CD4-positive, alpha-beta T cell treated with Interleukin-17A for 4 hours (primary cell): ENCODE measurements around the gene WDR76.

Experiments
- DNase-seq: peaks from one replicate; pipeline ENCODE4 v3.0.0-alpha.2; 2020; ENCODE audit warnings: mixed read lengths

Gene WDR76

DNA sequence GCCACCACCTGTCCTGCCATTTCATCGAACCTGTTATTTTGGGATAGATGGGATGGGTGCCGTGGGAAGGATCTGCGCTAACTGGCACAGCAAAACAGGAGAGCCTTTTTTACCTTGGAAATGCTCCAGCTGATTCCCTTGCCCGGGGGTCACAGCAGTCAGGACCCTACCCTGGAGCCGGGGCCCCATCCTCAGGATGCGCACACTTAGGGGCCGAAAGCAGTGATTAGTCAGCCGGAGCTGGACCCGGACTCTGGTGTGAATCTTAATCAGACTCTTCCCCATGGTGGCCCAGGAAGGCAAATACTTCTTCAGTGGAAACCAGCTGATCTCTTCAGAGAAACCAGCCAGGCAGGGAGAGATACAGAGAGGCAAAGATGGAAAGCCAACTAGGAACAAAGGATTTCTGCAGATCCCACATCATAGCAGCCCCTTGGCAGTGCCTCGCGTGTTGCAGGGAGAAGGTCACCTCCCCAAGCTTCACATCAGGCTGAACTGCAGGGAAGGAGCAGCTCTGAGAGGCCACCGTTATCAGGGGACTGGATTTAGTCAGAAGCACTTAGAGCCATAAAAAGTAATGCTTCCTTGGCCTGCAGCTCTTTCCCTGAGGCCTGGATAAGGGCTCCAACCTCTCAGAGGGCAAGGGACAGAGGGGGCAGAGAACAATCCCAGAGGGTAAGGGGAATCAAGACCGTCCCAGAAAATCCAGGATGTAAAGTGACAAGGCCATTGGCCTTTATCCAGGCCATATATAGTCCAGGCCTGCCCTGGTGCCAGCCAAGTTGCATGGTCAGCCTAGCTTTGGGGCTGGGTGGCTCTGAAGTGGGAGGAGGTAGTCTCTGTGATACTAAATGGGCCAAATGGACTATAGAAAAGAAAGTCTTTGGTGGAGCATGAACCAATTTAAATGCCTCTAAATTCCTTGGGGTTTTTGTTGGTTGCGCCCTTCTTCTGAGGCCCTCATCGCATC, 52.9 kb downstream of the WDR76 start:
- DNase-seq, result no peak

DNA sequence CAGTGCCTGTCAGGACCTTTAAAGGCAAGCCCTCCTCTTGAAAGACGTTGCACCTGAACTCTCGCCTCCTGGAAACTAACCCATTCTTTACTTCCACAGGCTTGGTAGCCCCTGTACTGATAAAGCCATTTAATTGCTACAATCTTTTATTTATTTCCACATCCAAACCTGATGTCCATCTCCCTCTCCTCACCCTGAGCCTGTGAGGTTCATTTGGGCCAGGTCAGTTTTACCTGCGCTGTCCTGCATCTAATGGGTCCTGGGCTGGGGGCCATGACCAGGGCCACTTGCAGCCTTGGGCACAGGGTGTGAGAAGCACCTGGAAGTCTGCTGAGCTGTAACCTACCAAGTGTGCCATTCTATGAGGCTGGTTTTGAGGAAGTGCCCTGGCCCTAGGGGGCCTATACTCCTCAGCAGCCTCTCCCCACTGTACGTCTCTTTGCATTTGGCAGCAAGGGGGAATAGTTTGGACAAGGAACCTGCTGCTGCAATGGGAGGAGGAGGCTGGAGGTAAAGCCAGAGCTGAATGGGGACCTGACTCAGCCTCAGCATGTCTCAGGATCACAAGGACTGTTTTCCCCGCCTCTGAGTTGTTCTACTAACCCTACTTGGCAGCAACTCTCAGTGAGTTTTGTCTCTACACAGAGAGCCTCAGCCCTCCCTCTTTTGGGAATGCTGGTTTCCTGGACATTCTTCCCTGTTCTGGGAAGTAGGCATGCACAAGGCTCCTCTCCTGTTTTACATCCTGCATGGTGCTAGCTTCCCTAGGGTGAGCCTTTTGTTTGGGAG, 53.8 kb downstream of the WDR76 start:
- DNase-seq, result no peak

DNA sequence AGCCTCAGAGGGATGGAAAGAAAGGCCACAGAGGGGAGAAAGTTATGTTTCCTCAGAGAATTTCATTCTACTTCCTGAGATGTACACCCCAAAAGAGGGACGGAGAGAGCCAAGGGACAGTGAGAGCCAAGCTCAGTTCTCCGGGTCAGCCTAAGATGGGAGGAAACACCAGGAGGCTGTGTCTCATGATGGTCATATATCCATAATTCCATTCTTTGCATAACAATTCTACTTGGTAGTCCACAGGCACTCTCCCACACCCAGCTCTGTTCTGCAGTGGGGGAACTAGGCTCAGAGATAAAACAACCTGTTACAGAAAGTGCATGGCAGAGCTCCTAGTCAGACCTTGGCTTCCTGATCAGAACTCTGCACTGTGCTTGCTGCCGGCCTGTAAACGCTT, 54.4 kb downstream of the WDR76 start:
- no peak for DNase-seq

DNA sequence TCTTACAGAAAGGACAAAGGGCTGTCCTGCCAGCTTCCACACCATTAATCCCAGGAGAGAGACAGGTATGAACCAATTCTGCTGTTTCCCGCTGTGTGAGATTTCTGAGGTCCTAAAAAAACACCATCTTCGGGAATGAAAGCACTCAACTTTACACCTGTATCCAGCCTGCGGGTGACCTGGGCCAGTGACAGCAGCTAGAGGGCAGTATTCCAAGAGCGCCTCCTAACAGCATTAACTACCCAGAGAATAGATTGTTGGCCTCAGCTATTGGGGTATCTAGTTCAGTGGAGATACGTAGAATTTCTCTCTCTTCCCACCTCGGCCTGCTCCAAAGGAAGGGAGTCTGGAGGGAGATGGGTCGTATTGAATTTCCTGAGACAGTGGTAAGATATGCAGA, 55.1 kb downstream of the WDR76 start:
- no peak for DNase-seq

DNA sequence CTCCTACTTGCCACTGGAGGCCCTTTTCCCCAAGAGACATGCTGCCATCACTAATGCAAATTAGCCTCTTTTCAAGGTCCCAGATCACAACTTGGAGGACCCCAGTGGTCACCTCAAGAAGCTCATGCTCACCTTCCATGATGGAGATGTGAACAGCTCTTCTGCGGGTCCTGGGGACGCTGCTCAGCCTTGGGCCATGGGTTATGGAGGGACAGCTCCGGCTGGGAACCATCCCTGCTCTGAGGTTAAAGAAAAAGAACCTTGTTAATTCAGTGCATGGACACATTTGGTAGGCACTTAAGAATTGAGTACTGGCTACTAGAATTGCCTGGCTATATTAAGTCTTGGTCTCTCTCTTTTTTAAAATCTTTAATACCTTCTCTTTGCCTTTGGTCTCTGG, 56.8 kb downstream of the WDR76 start:
- no peak for DNase-seq

DNA sequence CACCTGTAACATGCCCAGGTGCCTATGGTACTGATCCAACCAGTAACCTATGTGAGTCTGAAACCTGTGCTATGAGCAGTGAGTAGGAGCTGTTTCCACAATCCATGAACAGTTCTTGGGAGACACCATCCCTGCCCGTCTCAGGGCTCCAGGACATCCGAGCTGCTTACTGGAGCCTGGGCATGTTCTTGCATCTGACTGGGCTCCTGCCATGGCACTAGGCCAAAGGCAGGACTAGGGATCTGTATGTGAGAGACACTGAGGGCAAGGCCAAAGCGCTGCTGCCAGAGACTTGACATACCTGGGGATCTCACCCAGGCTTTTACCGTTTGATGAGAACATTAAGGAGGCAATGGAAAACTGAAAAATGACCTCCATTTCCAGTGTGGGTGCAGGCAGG, 59.8 kb downstream of the WDR76 start:
- DNase-seq, result no peak

DNA sequence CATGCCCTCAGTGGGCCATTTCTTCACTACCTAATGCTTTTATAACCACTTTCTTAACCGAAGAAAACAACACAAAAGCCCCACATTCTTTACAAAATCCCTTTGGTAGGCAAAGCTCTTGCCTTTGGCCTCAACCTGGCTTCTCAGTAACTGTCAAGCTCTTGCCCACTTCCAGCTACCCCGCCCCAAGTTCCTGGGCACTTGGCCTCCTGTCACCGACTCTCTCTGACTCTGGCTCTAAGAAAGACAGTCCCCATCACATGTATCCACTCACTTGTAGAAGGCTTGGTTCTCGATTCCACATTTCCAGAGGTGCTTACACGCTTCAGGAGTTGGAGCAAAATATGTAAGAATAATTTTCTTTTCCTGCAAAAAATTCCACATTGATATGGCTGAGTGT, 61.1 kb downstream of the WDR76 start:
- DNase-seq, result no peak

DNA sequence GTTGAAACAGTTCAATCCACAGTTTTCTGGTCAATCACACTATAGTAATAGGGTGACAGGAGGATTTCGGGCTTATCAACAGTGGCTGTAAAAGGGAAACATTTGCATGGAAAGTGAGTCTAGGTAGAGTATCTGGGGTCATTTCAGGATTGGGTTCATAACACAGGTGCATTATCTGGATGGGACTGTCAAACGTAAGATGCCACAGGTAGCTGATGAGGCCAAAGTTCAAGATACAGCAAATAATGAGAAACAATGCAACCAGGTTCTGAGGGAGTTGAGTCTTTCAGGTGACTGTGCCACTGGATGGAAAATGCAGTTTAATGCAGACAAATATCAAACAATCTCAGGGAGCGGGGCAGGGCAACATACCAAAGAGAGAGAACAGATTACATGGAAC, 62.2 kb downstream of the WDR76 start:
- DNase-seq, result no peak

DNA sequence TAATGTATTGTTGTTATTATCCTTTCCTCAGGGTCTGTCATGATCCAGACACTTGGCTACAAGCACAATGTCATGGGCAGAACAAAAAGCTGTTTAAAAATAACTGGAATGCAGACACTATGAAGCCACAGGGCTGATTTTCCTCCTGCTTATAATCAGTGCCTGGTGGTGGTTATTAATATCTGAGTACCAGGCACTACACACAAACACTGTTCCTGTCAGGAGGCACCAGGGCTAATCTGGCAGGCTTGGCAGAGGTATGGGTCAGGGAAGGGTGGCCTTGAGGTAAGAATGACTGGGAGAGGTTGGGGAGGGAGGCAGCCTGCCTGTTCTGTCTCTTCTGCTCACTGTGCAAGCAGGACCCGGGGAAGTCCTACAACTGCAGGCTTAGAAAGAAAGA, 67.2 kb downstream of the WDR76 start:
- DNase-seq, result no peak

DNA sequence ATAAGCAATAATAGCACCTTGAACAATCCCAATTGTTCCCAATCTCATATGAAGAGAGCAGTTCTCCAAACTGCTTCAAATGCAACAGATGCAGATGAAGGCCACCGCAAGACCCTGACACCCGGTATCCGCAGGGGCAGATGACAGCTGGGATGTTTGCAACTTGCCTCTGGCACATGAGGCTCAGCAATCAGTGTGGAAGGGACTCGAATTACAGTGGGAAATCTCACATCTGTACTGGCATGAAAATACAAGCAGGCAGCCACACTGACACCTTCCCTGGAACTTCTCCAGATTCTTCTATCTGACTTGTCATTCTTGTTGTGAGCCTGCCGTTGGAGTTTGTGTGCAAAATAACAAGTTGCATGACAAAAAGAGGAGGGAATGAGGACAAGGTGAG, 68.8 kb downstream of the WDR76 start:
- DNase-seq, result no peak

DNA sequence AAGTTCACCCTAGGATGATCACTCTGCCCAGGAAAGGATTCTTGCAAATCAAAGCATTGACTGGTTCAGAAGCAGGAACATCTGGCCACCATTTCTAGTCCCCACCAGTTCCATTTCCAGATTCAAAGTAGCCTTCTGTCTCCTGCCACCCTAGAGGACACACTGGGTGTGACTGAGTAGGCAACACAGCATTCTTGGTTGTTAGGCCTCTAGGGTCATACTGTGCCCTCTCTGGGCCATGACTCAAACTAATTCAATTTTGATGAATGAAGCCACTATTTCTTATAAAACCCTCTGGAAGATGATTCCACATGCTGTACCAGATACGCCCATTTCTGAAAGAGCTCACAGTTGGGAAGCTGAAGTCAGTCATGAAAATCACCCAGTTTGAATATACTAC, 69.7 kb downstream of the WDR76 start:
- DNase-seq, result no peak

DNA sequence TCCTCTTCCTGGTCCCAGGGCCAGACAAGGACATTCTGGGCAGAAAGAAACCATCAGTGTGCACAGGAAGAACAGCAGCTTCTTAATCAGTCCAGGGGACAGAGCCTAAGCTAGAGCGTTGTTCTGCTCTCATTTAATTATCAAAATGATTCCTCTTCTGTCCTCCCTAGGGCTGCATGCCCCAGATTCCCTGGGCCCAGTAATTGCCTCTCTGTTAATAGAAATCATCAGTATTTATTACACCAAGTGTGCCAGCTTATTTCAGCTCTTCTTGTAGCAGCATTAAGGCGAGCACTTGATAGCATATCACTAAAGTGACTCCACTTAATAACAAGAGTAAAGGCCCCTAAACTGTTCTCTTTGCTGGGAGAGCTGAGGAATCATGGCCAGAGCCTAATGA, 72.1 kb downstream of the WDR76 start:
- no peak for DNase-seq

DNA sequence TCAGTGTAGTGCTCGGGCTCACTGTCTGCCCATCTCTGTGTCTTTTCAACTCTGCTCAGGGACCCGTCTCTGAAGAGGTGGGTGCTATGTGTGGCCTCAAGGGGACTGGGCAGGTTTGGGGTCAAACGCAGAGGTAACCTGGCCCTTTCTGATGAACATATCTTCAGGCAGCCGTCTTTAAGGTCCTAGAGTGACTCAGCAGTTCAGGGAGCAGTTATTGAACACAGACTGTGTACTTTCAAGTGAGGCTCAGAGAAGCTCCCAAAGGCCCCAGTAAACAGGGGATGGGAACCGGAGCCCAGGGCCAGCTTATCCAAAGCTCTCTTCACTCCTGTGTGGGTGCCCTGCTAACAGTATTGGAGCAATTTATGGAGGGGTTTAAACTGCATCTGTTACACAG, 73.1 kb downstream of the WDR76 start:
- DNase-seq, result no peak

DNA sequence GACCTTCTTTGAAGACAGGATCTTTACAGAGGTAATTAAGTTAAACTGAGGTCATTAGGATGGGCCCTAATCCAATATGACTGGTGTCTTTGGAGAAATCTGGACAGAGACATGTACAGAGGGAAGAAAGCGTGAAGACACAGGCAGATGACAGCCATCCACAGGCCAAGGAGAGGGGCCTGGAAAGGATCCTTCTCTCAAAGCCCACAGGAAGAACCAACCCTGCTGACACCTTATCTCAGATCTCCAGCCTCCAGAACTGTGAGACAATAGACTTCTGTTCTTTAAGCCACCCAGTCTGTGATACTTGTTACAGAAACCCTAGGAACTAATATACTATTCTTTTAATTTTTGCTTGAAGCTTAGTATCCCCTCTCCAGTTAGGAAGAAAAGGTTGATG, 74.2 kb downstream of the WDR76 start:
- no peak for DNase-seq

DNA sequence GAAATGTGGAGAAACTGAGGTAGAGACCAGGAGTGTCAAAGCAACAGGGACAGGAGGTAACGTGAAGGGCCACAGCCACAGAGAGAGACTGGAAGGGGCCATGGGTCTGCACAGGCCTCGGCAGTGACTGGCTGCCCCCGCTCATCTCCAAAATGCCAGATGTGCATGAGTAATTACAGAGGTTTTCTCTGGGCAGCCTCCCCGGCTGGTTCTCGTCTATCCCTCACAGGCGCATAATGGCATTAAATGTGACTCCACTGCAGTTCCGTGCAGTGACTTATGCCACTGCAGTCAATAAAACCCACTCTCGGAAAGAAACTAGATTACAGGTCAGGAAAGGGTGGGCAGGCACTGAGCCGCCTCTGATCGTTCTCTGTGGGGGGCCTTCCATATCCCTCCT, 74.7 kb downstream of the WDR76 start:
- no peak for DNase-seq

DNA sequence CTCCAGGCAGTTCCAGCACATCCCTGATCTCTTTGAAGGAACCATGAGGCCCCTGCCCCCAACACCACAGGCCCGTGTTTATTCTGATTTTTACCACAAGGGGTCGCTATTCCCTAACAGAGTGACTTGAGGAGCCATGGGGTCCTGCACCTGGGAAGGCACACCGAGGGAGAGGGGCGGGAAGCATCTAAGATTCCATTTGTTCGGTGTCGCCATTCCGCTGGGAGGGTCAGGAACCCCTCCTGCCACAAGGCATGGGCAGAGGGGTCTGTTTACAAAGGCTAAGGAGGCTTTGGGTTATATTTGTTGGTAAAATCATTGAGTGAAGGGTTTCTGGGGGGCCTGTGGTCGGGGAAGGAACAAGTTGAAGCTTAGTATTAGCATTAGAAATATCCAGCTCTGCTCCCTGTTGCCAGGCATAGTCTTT, 77.1 kb downstream of the WDR76 start:
- DNase-seq, result peak; percentile 50

DNA sequence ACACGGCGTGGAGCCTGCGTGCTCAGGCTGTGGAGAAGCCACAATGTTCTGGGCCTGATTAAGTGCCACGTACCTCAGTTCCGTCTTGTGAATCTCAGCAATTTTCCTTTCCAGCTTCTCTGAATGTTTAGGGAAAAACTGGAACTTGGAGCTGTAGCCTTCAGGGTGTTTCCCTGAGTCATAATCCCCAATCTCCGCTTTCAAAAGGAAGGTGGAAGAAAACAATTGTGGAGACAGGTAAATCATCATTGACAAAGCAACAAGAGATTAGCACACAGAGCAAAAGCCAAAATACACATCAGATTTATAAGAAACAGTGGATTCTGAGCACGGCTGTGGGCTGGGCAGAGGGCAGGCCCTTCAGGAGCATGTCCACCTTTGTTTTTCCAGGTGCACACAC, 79.0 kb downstream of the WDR76 start:
- DNase-seq, result no peak

DNA sequence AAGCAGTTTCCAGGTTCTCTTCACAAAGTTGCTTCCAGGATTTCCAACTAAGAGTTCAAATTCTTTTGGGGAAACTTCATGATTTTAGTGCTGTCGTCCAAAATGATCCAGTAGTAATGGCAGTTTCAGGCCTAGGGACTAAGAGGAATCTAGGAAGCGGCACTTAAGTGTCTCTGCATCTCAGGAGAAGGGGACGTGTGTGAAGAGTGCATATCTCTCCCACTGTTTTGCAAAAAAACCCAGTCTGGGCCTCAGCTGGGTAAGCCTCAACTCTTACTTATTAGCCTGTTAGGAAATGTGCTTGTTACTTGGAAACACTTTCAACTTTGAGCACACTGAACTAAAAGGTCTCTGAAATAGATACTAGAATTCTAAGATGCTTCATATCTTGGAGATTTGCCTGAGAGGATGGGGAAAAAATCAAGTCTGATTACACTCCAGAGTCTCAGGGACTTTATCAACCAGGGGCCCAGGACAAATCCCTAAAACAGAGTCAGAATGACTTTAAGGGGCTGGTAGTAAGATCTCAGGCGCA, 81.8 kb downstream of the WDR76 start:
- no peak for DNase-seq

DNA sequence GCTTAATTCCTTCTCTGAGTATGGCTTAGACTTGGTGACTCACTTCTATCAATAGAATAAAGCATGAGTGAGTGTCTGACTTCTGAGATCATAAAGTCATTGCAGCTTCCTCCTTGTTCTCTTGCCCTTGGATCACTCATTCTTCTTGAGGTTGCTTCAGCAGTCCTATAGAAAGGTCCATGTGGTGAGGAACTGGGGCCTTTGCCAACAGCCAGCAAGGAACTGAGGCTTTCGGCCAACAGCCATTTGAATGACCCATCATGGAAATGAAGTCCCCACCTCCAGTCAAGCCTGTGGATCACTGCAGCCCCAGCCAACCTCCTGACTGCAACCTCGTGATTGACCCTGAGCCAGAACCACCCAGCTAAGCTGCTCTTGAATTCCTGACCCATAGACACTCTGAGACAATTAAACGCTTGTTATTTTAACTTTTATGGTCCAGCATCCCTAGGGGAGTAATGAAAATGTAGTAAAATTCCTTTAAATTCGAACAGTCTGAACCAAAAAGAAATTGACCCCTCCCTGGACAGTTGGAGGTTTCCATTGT, 84.5 kb downstream of the WDR76 start:
- DNase-seq, result no peak

DNA sequence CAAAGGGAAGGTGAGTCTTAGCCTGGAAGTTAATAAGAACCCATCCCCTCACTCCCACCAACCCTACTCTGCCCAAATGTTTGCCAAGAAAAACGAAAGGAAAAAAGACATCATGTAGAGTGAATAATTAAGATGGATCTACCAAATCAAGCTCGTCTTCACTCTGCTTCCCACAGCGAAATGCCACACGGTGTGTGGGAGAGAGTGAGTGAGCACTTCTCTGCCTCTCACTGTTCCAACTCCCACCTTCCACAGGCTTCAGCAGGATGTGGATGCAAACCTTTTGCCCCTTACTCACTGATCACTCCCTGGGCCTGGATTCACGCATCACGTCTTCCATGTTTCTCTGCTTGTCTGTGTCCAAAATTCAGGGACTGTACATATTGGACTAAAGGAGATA, 85.4 kb downstream of the WDR76 start:
- no peak for DNase-seq

DNA sequence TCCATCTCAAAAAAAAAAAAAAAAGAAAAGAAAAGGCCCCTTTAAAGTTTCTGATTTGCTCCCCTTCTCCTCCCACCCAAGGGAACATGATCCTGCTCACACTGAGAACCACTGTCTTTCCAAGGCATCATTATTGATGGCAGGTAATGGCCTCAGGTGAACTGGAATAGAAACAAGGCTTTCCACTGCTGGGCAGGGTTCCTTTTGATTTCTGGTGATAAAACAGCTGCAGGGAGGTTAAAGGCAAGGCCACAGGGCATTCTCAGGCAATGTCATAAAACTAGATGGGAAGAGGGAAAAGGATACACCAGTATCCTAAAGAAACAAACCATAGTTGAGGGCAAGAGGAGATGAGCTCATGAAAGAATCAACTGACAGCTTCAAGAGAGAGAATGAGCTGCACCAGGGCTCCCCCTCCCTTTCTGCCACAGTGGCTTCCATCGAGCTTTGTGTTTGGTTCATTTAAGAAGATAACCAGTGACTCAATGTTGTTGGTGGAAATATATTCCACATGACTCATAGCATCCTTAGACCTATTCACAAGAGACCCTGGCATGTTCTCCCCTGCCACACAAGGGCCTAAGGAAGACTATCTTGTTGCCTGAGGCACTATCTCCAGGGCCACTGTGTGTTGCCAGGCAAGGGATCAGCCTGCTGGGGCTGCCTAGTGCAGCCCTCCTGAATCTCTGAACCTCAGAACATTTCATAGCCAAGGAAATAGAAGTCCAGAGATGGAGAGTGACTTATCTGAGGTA, 86.4 kb downstream of the WDR76 start:
- DNase-seq, result no peak

DNA sequence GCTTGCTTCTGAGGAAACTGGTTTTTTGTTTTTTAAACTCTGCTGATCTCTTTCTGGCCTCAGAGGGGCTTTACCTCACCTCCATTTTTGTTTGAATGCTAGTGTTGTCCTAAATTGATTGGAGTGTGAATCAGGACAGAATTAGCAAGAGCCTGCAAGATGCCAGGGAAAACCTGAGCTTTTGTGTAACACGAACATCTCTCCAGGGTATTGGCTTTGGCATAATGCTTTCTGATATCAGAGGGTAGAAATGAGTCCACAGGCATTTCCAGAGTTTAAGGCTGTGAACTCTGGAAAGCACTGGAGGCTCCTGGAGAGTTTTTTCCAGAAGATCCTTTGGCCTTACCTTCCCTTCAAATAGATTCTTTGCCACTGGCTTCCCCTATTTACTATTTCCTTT, 87.1 kb downstream of the WDR76 start:
- no peak for DNase-seq
